ENCODE results near the gene AIRE. TPM values are rescaled to one million over a fixed set of nuclear protein-coding genes. Genes with fewer than 3 reads are reported as not detected.

The AIRE gene
- total RNA-seq, 1 experiment from 2014 or later: 0.09 TPM

DNA sequence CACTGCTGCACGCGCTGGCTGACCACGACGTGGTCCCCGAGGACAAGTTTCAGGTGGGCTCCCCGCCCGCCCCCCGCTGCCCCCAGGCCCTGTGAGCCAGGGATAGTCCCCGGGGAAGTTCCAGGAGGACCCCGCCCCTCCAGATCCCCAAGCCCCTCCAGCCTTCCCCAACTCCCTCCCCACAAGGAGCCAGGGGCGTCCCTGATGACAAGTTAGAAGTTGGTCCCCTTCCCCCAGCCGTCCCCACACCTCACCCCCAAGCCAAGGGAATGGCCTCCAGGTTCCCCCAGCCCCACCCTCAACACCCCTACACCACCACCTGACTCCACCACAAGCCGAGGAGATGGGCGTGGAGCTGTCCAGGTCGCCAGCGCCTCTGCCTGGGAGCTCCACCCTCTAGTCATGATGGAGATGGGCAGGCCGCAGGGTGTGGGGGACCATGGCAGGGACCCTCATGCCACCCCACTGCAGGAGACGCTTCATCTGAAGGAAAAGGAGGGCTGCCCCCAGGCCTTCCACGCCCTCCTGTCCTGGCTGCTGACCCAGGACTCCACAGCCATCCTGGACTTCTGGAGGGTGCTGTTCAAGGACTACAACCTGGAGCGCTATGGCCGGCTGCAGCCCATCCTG is 525 bp downstream of the AIRE start:
- H3K27ac Mint-ChIP-seq: no peak overlapping the region
- H3K36me3 Mint-ChIP-seq: no peaks in the 10 kb centered on the region
- ChIA-PET POLR2A (interaction anchor here (0.7 kb wide), 1 partner anchor 359 kb away, joined by 4 read pairs; no protein-coding TSS in a partner anchor), CTCF (interaction anchor here (2.9 kb wide), 1 partner anchor 11 kb away, joined by 22 read pairs; no protein-coding TSS in a partner anchor)
- peaks cover 30% of the 10 kb centered on the region for H3K27me3 Mint-ChIP-seq (ENCODE audit: low read depth)
- TF ChIP-seq FOXJ3 (CRISPR knock-in tag; IDR thresholded peaks at IDR 0.05; ENCODE audit: borderline replicate concordance): no peak
- TF ChIP-seq, protein P1, sequence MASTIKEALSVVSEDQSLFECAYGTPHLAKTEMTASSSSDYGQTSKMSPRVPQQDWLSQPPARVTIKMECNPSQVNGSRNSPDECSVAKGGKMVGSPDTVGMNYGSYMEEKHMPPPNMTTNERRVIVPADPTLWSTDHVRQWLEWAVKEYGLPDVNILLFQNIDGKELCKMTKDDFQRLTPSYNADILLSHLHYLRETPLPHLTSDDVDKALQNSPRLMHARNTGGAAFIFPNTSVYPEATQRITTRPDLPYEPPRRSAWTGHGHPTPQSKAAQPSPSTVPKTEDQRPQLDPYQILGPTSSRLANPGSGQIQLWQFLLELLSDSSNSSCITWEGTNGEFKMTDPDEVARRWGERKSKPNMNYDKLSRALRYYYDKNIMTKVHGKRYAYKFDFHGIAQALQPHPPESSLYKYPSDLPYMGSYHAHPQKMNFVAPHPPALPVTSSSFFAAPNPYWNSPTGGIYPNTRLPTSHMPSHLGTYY (CRISPR knock-in tag; IDR thresholded peaks at IDR 0.05): no peak
- no peak for TF ChIP-seq ZNF671 (CRISPR knock-in tag; IDR thresholded peaks at IDR 0.05)
- no peak for TF ChIP-seq ETV6 (CRISPR knock-in tag; IDR thresholded peaks at IDR 0.05)
- TF ChIP-seq NR1H2 (CRISPR knock-in tag; IDR thresholded peaks at IDR 0.05): no peak
- TF ChIP-seq, protein P2, sequence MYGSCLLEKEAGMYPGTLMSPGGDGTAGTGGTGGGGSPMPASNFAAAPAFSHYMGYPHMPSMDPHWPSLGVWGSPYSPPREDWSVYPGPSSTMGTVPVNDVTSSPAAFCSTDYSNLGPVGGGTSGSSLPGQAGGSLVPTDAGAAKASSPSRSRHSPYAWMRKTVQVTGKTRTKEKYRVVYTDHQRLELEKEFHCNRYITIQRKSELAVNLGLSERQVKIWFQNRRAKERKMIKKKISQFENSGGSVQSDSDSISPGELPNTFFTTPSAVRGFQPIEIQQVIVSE (CRISPR knock-in tag; IDR thresholded peaks at IDR 0.05; ENCODE audit: borderline replicate concordance): no peak
- TF ChIP-seq, protein P3, sequence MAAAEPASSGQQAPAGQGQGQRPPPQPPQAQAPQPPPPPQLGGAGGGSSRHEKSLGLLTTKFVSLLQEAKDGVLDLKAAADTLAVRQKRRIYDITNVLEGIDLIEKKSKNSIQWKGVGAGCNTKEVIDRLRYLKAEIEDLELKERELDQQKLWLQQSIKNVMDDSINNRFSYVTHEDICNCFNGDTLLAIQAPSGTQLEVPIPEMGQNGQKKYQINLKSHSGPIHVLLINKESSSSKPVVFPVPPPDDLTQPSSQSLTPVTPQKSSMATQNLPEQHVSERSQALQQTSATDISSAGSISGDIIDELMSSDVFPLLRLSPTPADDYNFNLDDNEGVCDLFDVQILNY (CRISPR knock-in tag; IDR thresholded peaks at IDR 0.05): no peak
- TF ChIP-seq TCF7 (CRISPR knock-in tag; IDR thresholded peaks at IDR 0.05; ENCODE audit: low read depth): no peak
- no peak for TF ChIP-seq CREM (CRISPR knock-in tag; IDR thresholded peaks at IDR 0.05)
- TF ChIP-seq, protein P4, sequence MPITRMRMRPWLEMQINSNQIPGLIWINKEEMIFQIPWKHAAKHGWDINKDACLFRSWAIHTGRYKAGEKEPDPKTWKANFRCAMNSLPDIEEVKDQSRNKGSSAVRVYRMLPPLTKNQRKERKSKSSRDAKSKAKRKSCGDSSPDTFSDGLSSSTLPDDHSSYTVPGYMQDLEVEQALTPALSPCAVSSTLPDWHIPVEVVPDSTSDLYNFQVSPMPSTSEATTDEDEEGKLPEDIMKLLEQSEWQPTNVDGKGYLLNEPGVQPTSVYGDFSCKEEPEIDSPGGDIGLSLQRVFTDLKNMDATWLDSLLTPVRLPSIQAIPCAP (CRISPR knock-in tag; IDR thresholded peaks at IDR 0.05): no peak
- TF ChIP-seq FOXP1 (CRISPR knock-in tag; IDR thresholded peaks at IDR 0.05; ENCODE audit: borderline replicate concordance): no peak
- TF ChIP-seq, protein P5, sequence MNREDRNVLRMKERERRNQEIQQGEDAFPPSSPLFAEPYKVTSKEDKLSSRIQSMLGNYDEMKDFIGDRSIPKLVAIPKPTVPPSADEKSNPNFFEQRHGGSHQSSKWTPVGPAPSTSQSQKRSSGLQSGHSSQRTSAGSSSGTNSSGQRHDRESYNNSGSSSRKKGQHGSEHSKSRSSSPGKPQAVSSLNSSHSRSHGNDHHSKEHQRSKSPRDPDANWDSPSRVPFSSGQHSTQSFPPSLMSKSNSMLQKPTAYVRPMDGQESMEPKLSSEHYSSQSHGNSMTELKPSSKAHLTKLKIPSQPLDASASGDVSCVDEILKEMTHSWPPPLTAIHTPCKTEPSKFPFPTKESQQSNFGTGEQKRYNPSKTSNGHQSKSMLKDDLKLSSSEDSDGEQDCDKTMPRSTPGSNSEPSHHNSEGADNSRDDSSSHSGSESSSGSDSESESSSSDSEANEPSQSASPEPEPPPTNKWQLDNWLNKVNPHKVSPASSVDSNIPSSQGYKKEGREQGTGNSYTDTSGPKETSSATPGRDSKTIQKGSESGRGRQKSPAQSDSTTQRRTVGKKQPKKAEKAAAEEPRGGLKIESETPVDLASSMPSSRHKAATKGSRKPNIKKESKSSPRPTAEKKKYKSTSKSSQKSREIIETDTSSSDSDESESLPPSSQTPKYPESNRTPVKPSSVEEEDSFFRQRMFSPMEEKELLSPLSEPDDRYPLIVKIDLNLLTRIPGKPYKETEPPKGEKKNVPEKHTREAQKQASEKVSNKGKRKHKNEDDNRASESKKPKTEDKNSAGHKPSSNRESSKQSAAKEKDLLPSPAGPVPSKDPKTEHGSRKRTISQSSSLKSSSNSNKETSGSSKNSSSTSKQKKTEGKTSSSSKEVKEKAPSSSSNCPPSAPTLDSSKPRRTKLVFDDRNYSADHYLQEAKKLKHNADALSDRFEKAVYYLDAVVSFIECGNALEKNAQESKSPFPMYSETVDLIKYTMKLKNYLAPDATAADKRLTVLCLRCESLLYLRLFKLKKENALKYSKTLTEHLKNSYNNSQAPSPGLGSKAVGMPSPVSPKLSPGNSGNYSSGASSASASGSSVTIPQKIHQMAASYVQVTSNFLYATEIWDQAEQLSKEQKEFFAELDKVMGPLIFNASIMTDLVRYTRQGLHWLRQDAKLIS (CRISPR knock-in tag; IDR thresholded peaks at IDR 0.05; ENCODE audit: borderline replicate concordance): no peak
- TF ChIP-seq CREB1 (CRISPR knock-in tag; IDR thresholded peaks at IDR 0.05): no peak
- TF ChIP-seq, protein P6, sequence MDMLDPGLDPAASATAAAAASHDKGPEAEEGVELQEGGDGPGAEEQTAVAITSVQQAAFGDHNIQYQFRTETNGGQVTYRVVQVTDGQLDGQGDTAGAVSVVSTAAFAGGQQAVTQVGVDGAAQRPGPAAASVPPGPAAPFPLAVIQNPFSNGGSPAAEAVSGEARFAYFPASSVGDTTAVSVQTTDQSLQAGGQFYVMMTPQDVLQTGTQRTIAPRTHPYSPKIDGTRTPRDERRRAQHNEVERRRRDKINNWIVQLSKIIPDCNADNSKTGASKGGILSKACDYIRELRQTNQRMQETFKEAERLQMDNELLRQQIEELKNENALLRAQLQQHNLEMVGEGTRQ (CRISPR knock-in tag; IDR thresholded peaks at IDR 0.05): no peak
- TF ChIP-seq GTF2I (CRISPR knock-in tag; conservative IDR thresholded peaks at IDR 0.05): no peak
- TF ChIP-seq RORB (CRISPR knock-in tag; IDR thresholded peaks at IDR 0.05): no peak
- no peak for DNase-seq (ENCODE audit: low spot score)
- H3K4me3 Mint-ChIP-seq: no peak overlapping the region
- H3K9me3 Mint-ChIP-seq: no peaks in the 10 kb centered on the region
- H3K4me1 Mint-ChIP-seq: peaks cover 21% of the 10 kb centered on the region
- ATAC-seq: no peak
